GM19328 (cell line): ENCODE results near the gene DUSP16.
"Not testable (repeated sequence)": the region's sequence is repeated elsewhere in the genome, so short reads cannot be mapped to it uniquely, and the experiment has no call there.

ENCODE experiments used
- ATAC-seq: cut with Tn5 transposase; IDR thresholded peaks from one replicate; pipeline ENCODE4 v1.9.1; 2021; ENCODE audit warnings: mild to moderate bottlenecking, moderate library complexity; ENCODE audit not compliant: unreplicated experiment

DUSP16 gene

GRCh38 chr12:12583510-12584178 is 21.0 kb upstream of the DUSP16 start:
- no peak for ATAC-seq

GRCh38 chr12:12582895-12583303 is 20.2 kb upstream of the DUSP16 start:
- peak; percentile 81 for ATAC-seq

GRCh38 chr12:12582193-12582881 is 19.7 kb upstream of the DUSP16 start:
- peak; percentile 33 for ATAC-seq

GRCh38 chr12:12580716-12581115 is 18.1 kb upstream of the DUSP16 start:
- ATAC-seq, result not testable (repeated sequence)

- no peak for ATAC-seq
Observed at GRCh38 chr12:12577786-12578185, 15.1 kb upstream of the DUSP16 start.

GRCh38 chr12:12572659-12573058 is 10.0 kb upstream of the DUSP16 start:
- ATAC-seq, result no peak

GRCh38 chr12:12565971-12566370 is 3.3 kb upstream of the DUSP16 start:
- not testable (repeated sequence) for ATAC-seq

- ATAC-seq, result no peak
Observed at GRCh38 chr12:12564911-12565310, 2.2 kb upstream of the DUSP16 start.

GRCh38 chr12:12563290-12563928 is 746 bp upstream of the DUSP16 start:
- no peak for ATAC-seq

GRCh38 chr12:12562016-12562483 is 613 bp downstream of the DUSP16 start:
- no peak for ATAC-seq

GRCh38 chr12:12561371-12562015 is 1.2 kb downstream of the DUSP16 start:
- ATAC-seq, result no peak

- no peak for ATAC-seq
Observed at GRCh38 chr12:12560587-12561370, 1.9 kb downstream of the DUSP16 start.

- ATAC-seq, result no peak
Observed at GRCh38 chr12:12559719-12560296, 2.9 kb downstream of the DUSP16 start.

GRCh38 chr12:12558291-12558690 is 4.4 kb downstream of the DUSP16 start:
- ATAC-seq, result no peak

GRCh38 chr12:12557733-12558132 is 4.9 kb downstream of the DUSP16 start:
- ATAC-seq, result no peak

GRCh38 chr12:12555656-12556055 is 7.0 kb downstream of the DUSP16 start:
- no peak for ATAC-seq

GRCh38 chr12:12553208-12553785 is 9.4 kb downstream of the DUSP16 start:
- no peak for ATAC-seq

- no peak for ATAC-seq
Observed at GRCh38 chr12:12551115-12551514, 11.5 kb downstream of the DUSP16 start.

- no peak for ATAC-seq
Observed at GRCh38 chr12:12550277-12550676, 12.4 kb downstream of the DUSP16 start.

- ATAC-seq, result no peak
Observed at GRCh38 chr12:12549426-12549825, 13.2 kb downstream of the DUSP16 start.
